NCI-H1694 treated with DMSO at 0.1 percent for 48 hours (cell line): Measurements from ENCODE around the gene OXT.
A peak's percentile ranks its signal among the peaks of the same experiment; 100 is the strongest.

Source experiments
- DNase-seq: peaks from one replicate; lab custom pipeline; 2025; lab: John Stamatoyannopoulos, UW

OXT gene

GRCh38 chr20:3111995-3112394 lies 40.6 kb downstream of the OXT start:
- DNase-seq: no peak

- DNase-seq: peak; percentile 37
These were observed 44.0 kb downstream of the OXT start for GRCh38 chr20:3115190-3116107.

- no peak for DNase-seq
These were observed 44.9 kb downstream of the OXT start for GRCh38 chr20:3116341-3116740.

- peak; percentile 49 for DNase-seq
These were observed 46.5 kb downstream of the OXT start for GRCh38 chr20:3117839-3118379.

GRCh38 chr20:3119044-3119443 lies 47.6 kb downstream of the OXT start:
- DNase-seq: no peak

GRCh38 chr20:3121271-3121911 lies 50.0 kb downstream of the OXT start:
- no peak for DNase-seq
